Measurements from ENCODE around the gene CYFIP2.

The CYFIP2 gene

GRCh38 chr5:157378509-157378908 is 112.6 kb downstream of the CYFIP2 start:
- H3K36me3 ChIP-seq (ENCODE audit: insufficient read depth) = no peaks in the 10 kb centered on the region
- H3K4me2 ChIP-seq = no peak overlapping the region
- no peak overlapping the region for H3K27ac ChIP-seq
- no peaks in the 10 kb centered on the region for H3K79me2 ChIP-seq (ENCODE audit: insufficient read depth, low read depth)
- H4K20me1 ChIP-seq (ENCODE audit: insufficient read depth) = no peaks in the 10 kb centered on the region
- TF ChIP-seq, protein P1, sequence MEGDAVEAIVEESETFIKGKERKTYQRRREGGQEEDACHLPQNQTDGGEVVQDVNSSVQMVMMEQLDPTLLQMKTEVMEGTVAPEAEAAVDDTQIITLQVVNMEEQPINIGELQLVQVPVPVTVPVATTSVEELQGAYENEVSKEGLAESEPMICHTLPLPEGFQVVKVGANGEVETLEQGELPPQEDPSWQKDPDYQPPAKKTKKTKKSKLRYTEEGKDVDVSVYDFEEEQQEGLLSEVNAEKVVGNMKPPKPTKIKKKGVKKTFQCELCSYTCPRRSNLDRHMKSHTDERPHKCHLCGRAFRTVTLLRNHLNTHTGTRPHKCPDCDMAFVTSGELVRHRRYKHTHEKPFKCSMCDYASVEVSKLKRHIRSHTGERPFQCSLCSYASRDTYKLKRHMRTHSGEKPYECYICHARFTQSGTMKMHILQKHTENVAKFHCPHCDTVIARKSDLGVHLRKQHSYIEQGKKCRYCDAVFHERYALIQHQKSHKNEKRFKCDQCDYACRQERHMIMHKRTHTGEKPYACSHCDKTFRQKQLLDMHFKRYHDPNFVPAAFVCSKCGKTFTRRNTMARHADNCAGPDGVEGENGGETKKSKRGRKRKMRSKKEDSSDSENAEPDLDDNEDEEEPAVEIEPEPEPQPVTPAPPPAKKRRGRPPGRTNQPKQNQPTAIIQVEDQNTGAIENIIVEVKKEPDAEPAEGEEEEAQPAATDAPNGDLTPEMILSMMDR (conservative IDR thresholded peaks at IDR 0.05; ENCODE audit: low read depth, low read length) = no peak
- no peak overlapping the region for H3K9ac ChIP-seq
- H3K4me3 ChIP-seq (IDR thresholded peaks at IDR 0.05; ENCODE audit: insufficient read depth, low read depth, low read length) = no peak overlapping the region
- no peaks in the 10 kb centered on the region for H3K4me1 ChIP-seq (ENCODE audit: low read depth, poor library complexity, severe bottlenecking)
- no peaks in the 10 kb centered on the region for H3K27me3 ChIP-seq (ENCODE audit: insufficient read depth, low read depth)
- H2AFZ ChIP-seq (ENCODE audit: low read depth) = no peak overlapping the region

DNA sequence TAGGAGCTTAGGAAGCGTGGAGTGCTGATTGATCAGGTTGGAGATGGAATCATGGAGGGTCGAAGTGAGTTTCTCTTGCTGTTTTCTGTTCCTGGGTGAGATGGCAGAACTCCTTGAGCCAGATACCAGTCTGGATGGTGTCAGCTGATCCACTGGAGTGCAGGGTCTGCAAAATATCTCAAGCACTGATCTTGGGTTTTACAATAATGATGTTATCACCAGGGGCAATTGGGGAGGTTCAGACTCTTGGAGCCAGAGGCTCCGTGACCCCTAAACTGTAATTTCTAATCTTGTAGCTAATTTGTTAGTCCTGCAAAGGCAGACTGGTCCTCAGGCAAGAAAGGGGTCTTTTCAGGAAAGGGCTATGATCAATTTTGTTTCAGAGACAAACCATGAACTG is 114.1 kb downstream of the CYFIP2 start:
- H3K79me2 ChIP-seq (ENCODE audit: insufficient read depth, low read depth) = no peaks in the 10 kb centered on the region
- H3K27ac ChIP-seq = no peak overlapping the region
- H3K27me3 ChIP-seq (ENCODE audit: insufficient read depth, low read depth) = no peaks in the 10 kb centered on the region
- no peaks in the 10 kb centered on the region for H3K4me1 ChIP-seq (ENCODE audit: low read depth, poor library complexity, severe bottlenecking)
- H3K36me3 ChIP-seq (ENCODE audit: insufficient read depth) = no peaks in the 10 kb centered on the region
- H3K9ac ChIP-seq = no peak overlapping the region
- TF ChIP-seq, protein P1 (conservative IDR thresholded peaks at IDR 0.05; ENCODE audit: low read depth, low read length) = no peak
- no peak overlapping the region for H3K4me3 ChIP-seq (IDR thresholded peaks at IDR 0.05; ENCODE audit: insufficient read depth, low read depth, low read length)
- H3K4me2 ChIP-seq = no peak overlapping the region
- H4K20me1 ChIP-seq (ENCODE audit: insufficient read depth) = no peaks in the 10 kb centered on the region
- H2AFZ ChIP-seq (ENCODE audit: low read depth) = no peak overlapping the region

DNA sequence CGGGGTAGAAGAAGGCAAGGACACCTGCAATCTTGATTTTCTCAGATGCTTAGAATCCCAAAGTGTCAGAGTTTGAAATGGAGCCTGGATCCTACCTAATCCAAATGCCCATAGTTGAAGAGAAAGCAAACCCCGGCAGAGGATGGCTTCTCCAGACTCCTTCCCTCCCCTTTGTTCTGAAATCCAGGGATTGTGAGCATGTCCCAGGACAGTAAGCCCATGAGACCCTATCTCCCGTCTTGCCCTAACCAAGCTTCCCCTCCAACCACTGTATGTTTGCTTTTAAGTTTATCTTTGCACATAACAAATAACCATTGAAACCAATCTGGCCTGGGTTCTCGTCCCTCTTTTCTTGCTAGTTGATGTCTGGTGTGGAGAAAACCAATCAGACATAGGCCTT is 115.8 kb downstream of the CYFIP2 start:
- no peak overlapping the region for H3K27ac ChIP-seq
- H4K20me1 ChIP-seq (ENCODE audit: insufficient read depth) = no peaks in the 10 kb centered on the region
- no peak overlapping the region for H2AFZ ChIP-seq (ENCODE audit: low read depth)
- H3K9ac ChIP-seq = no peak overlapping the region
- no peaks in the 10 kb centered on the region for H3K79me2 ChIP-seq (ENCODE audit: insufficient read depth, low read depth)
- no peak overlapping the region for H3K4me2 ChIP-seq
- TF ChIP-seq, protein P1 (conservative IDR thresholded peaks at IDR 0.05; ENCODE audit: low read depth, low read length) = no peak
- H3K36me3 ChIP-seq (ENCODE audit: insufficient read depth) = no peaks in the 10 kb centered on the region
- H3K4me1 ChIP-seq (ENCODE audit: low read depth, poor library complexity, severe bottlenecking) = no peaks in the 10 kb centered on the region
- H3K27me3 ChIP-seq (ENCODE audit: insufficient read depth, low read depth) = no peaks in the 10 kb centered on the region
- no peak overlapping the region for H3K4me3 ChIP-seq (IDR thresholded peaks at IDR 0.05; ENCODE audit: insufficient read depth, low read depth, low read length)

- Histone ChIP-seq H2AFZ (ENCODE audit: low read depth) (no peak overlapping the region), H3K36me3 (ENCODE audit: insufficient read depth) (no peaks in the 10 kb centered on the region), H3K79me2 (ENCODE audit: insufficient read depth, low read depth) (no peaks in the 10 kb centered on the region), H3K4me3 (IDR thresholded peaks at IDR 0.05; ENCODE audit: insufficient read depth, low read depth, low read length) (no peak overlapping the region), H3K27me3 (ENCODE audit: insufficient read depth, low read depth) (no peaks in the 10 kb centered on the region), H3K4me2 (no peak overlapping the region), H3K4me1 (ENCODE audit: low read depth, poor library complexity, severe bottlenecking) (no peaks in the 10 kb centered on the region), H3K27ac (no peak overlapping the region), H4K20me1 (ENCODE audit: insufficient read depth) (no peaks in the 10 kb centered on the region), H3K9ac (no peak overlapping the region)
- TF ChIP-seq, protein P1 (conservative IDR thresholded peaks at IDR 0.05; ENCODE audit: low read depth, low read length) = no peak
Measured at GRCh38 chr5:157382996-157383800, 117.3 kb downstream of the CYFIP2 start.
